Small intestine (tissue), 7 donors: ENCODE results near the gene PTGIS. TPM values are rescaled to one million over a fixed set of nuclear protein-coding genes. Genes with fewer than 3 reads are reported as not detected.

ENCODE experiments used
- DNase-seq, 2 donors: peaks; one replicate each; pipeline versions ENCODE4 v3.0.0 to v3.0.0-alpha.2; 2013
- FAIRE-seq: peaks from 2 replicates; lab custom pipeline; 2012; peaks lifted over from hg19 to GRCh38; lab: Jason Lieb, UNC
- H3K27ac ChIP-seq, 3 donors: one replicate each; pipeline ENCODE4 v1.5.1; 2013; ENCODE audit warnings: low read length in 2 of 3, mild to moderate bottlenecking in 2 of 3, control low read depth in 1 of 3, inconsistent platforms in 1 of 3, low read depth in 1 of 3, moderate library complexity in 1 of 3
- H3K27me3 ChIP-seq, 3 donors: one replicate each; pipeline ENCODE4 v1.6.1; 2013; ENCODE audit warnings: low read length in 3 of 3, inconsistent platforms in 1 of 3; ENCODE audit not compliant: control insufficient read depth in 3 of 3, insufficient read depth in 3 of 3
- H3K36me3 ChIP-seq, 3 donors: one replicate each; pipeline ENCODE4 v1.6.1; 2013; ENCODE audit warnings: low read length in 3 of 3, inconsistent platforms in 1 of 3, low read depth in 1 of 3, mild to moderate bottlenecking in 1 of 3, moderate library complexity in 1 of 3; ENCODE audit not compliant: control insufficient read depth in 3 of 3, insufficient read depth in 2 of 3
- H3K4me1 ChIP-seq, 3 donors: one replicate each; pipeline ENCODE4 v1.6.1; 2013; ENCODE audit warnings: low read length in 2 of 3, inconsistent platforms in 1 of 3, low read depth in 1 of 3, mild to moderate bottlenecking in 1 of 3, moderate library complexity in 1 of 3; ENCODE audit not compliant: control insufficient read depth in 3 of 3, insufficient read depth in 2 of 3
- H3K4me3 ChIP-seq, 3 donors: one replicate each; pipeline ENCODE4 v1.5.1; 2013; ENCODE audit warnings: low read length in 3 of 3, control low read depth in 1 of 3, inconsistent platforms in 1 of 3, low read depth in 1 of 3, mild to moderate bottlenecking in 1 of 3, moderate library complexity in 1 of 3
- H3K9me3 ChIP-seq, 2 donors: one replicate each; pipeline ENCODE4 v1.6.1; 2013; ENCODE audit warnings: low read depth in 1 of 2, low read length in 1 of 2; ENCODE audit not compliant: control insufficient read depth in 2 of 2, insufficient read depth in 1 of 2
- WGBS, 3 donors: extraction: QIAGEN DNeasy Blood & Tissue Kit; methylation state at CpG; one replicate each; pipeline ENCODE4 v1.1.7; 2013; 5-methylcytosine and 5-hydroxymethylcytosine counted together
- polyA plus RNA-seq, 4 donors: library from polyadenylated mRNA; stranded (reverse) in 3 of 4; unstranded in 1 of 4; fragments of 200-250 nt in 3 of 4; fragments of 120-200 nt in 1 of 4; gene quantifications; one replicate each; pipeline versions ENCODE4 v1.2.1 to v1.2.3, GENCODE V29; 2013
- donor health status: healthy with polysubstance abuse.
- donor health status: control.
- donor health status: control.
- donor health status: Bipolar disorder and iron deficiency.
- donor health status: healthy.

PTGIS gene
- polyA plus RNA-seq, 4 donors, result 0.22 to 15.1 (median 4.4) TPM

DNA sequence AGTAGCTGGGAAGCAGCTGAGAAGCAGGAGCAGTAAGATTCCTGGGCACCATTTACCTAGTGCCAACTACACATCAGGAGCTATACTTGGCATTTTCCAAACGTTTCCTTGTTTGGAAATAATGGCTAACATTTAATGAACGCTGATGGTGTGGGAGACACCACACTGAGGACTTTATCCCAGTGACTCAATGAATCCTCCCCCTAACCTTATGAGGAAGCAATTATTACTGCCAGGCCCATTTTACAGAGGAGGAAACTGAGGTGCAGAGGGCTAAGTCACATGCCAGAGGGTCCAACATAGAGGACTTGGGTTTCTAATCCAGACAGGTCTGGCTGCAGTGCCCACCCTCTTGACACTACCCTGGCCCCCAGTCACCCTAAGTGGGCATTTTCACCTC lies 6.1 kb downstream of the PTGIS start:
- H3K36me3 ChIP-seq, result peaks cover 0 to 19% (median 0%) of the 10 kb centered on the region in 3 donors
- H3K4me1 ChIP-seq, result peaks cover 0 to 10% (median 0%) of the 10 kb centered on the region in 3 donors
- peak in 1 of 2 donors; percentile 17 for DNase-seq
- no peak overlapping the region for H3K27ac ChIP-seq
- no peaks in the 10 kb centered on the region for H3K27me3 ChIP-seq
- WGBS, 3 donors, result 23 to 42% (median 40%) methylated on average over 2 of the region's 2 CpGs
- no peak overlapping the region for H3K4me3 ChIP-seq
- H3K9me3 ChIP-seq, result no peaks in the 10 kb centered on the region
- FAIRE-seq, result no peak

DNA sequence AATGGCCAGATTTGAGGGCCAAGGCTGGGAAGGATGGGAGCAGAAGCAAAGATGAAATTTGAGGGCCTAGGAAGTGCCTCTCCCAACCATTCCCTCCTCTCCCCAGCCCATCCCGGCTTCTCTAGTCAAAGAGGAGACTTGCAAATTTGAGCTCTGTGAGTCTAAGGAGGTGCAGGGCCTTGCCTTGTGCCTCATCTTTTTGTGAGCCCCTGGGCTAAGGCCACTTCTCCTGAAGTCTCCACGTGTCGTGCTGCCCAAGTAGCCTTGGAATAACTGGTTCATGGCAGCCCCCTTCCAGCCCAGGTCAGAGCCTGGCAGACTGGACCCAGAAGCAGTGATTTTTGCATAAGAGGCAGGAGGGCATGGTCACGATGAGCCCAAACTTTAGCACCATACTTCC lies 6.7 kb downstream of the PTGIS start:
- DNase-seq, result no peak
- peaks cover 0 to 10% (median 0%) of the 10 kb centered on the region in 3 donors for H3K4me1 ChIP-seq

DNA sequence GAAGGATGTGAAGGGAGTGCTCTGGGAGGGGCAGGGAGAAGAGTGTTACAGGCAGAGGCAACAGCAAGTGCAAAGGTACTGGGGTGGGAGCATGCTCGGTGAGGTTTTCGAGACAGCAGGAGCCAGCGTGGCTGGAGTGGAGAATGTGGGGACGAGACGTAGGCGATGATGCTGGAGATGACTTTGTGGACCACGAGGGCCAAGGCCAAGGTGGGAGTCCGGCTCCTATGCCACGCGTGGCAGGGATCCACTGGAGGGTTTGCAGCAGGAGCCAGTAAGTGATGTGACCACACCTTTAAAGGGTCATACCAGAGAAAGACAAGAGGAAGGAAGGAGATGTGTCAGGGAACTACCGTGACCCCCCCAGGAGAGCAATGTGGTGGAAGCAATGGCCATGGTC lies 7.3 kb downstream of the PTGIS start:
- WGBS, 3 donors, result 83 to 94% (median 85%) methylated on average over 11 of the region's 11 CpGs
- no peaks in the 10 kb centered on the region for H3K27me3 ChIP-seq
- H3K4me1 ChIP-seq, result peaks cover 0 to 10% (median 0%) of the 10 kb centered on the region in 3 donors
- H3K27ac ChIP-seq, result no peak overlapping the region
- no peak for DNase-seq
- no peaks in the 10 kb centered on the region for H3K9me3 ChIP-seq
- no peak for FAIRE-seq
- H3K4me3 ChIP-seq, result no peak overlapping the region
- H3K36me3 ChIP-seq, result peaks cover 0 to 19% (median 0%) of the 10 kb centered on the region in 3 donors

More for the DNA sequence above, 6.7 kb downstream of the PTGIS start:
- Histone ChIP-seq H3K27me3 (no peaks in the 10 kb centered on the region), H3K4me3 (no peak overlapping the region), H3K9me3 (no peaks in the 10 kb centered on the region), H3K27ac (no peak overlapping the region), H3K36me3 (peaks cover 0 to 19% (median 0%) of the 10 kb centered on the region in 3 donors)
- FAIRE-seq, result no peak
- 83 to 86% (median 85%) methylated on average over 4 of the region's 4 CpGs for WGBS, 3 donors

DNA sequence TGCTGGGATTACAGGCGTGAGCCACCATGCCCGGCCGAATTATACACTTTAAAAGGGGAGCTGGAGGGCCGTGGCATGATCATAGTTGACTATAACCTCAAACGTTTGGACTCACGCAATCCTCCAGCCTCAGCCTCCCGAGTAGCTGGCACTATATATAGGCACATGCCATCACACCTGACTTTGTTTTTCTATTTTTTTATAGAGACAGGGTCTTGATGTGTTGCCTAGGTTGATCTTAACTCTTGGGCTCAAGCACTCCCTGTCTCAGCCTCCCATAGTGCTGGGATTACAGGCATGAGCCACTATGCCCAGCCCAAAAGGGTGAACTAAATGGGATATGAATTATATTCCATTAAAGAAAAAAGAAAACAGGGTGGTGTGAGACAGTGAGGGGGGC lies 7.8 kb downstream of the PTGIS start:
- DNase-seq (no peak), FAIRE-seq (no peak)
- no peak overlapping the region for H3K27ac ChIP-seq
- H3K4me1 ChIP-seq, result peaks cover 0 to 10% (median 0%) of the 10 kb centered on the region in 3 donors
- WGBS, 3 donors, result 85 to 91% (median 91%) methylated on average over 7 of the region's 7 CpGs
- H3K9me3 ChIP-seq, result no peaks in the 10 kb centered on the region
- no peak overlapping the region for H3K4me3 ChIP-seq
- H3K27me3 ChIP-seq, result no peaks in the 10 kb centered on the region
- peaks cover 0 to 19% (median 0%) of the 10 kb centered on the region in 3 donors for H3K36me3 ChIP-seq

DNA sequence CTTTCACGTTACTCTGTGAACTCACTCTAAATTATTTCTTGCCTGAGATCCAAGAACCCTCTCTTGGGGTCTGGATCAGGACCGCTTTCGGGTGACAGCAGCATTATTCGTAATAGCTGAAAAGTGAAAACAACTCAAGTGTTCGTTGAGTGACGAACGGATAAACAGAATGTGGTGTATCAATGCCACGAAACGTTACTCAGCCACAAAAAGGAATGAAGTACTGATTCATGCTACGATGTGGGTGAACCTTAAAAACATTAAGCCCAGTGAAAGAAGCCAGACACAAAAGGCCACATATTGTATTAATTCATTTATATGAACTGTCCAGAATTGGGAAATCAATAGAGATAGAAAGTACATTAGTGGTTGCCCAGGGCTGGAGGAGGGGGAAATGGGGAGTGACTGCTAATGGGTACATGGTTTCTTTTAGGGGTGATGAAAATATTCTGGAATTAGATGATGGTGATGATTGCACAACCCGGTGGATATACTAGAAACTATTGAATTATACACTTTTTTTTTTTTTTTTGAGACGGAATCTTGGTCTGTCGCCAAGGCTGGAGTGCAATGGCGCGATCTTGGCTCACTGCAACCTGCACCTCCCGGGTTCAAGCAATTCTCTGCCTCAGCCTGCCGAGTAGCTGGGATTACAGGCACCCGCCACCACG lies 8.4 kb downstream of the PTGIS start:
- Histone ChIP-seq H3K36me3 (peaks cover 0 to 19% (median 0%) of the 10 kb centered on the region in 3 donors), H3K4me1 (peaks cover 0 to 10% (median 0%) of the 10 kb centered on the region in 3 donors), H3K27ac (no peak overlapping the region), H3K27me3 (no peaks in the 10 kb centered on the region), H3K4me3 (no peak overlapping the region), H3K9me3 (no peaks in the 10 kb centered on the region)
- FAIRE-seq, result no peak
- DNase-seq, result no peak
- WGBS, 3 donors, result 71 to 80% (median 76%) methylated on average over 19 of the region's 19 CpGs

DNA sequence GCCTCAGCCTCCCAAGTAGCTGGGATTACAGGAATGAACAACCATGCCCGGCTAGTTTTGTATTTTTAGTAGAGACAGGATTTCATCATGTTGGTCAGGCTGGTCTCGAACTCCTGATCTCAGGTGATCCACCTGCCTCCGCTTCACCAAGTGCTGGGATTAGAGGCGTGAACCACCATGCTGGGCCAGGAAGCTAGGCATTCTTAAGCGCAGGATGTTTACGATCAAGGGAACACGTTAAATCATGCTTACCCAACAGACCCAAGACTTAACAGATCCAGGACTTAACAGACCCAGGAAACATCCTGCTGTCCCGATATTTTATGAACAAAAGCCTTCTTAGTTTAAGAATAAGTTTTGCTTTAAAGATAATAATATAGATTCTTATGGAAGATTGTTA lies 9.1 kb downstream of the PTGIS start:
- Histone ChIP-seq H3K27ac (no peak overlapping the region), H3K27me3 (no peaks in the 10 kb centered on the region), H3K36me3 (peaks cover 0 to 19% (median 0%) of the 10 kb centered on the region in 3 donors), H3K9me3 (no peaks in the 10 kb centered on the region), H3K4me1 (peaks cover 0 to 10% (median 0%) of the 10 kb centered on the region in 3 donors), H3K4me3 (no peak overlapping the region)
- FAIRE-seq (no peak), DNase-seq (no peak)
- 63 to 71% (median 64%) methylated on average over 8 of the region's 8 CpGs for WGBS, 3 donors

DNA sequence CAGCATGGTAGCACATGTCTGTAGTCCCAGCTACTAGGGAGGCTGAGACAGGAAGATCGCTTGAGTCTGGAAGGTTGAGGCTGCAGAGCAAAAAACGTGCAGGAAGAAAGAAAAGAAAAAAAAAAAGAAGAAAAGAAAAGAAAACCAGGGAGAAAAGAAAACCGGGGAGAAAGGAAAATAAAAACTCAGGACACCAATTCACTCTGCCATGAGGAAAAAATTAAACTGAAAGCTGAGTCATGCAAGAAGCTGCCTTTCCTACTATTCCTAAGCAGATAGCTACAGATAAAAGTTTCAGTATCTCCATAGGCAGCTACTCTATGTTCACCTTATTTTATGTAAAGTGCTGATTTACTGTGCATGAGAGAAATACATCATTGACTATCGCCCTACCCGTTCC lies 10.5 kb downstream of the PTGIS start:
- H3K4me3 ChIP-seq, result no peak overlapping the region
- H3K36me3 ChIP-seq, result peaks cover 0 to 9% (median 0%) of the 10 kb centered on the region in 3 donors
- 68 to 76% (median 73%) methylated on average over 5 of the region's 5 CpGs for whole genome bisulfite sequencing, 3 donors
- FAIRE-seq (no peak), DNase-seq (no peak)
- H3K9me3 ChIP-seq, result no peaks in the 10 kb centered on the region
- no peaks in the 10 kb centered on the region for H3K27me3 ChIP-seq
- no peak overlapping the region for H3K27ac ChIP-seq
- peaks cover 0 to 11% (median 0%) of the 10 kb centered on the region in 3 donors for H3K4me1 ChIP-seq

DNA sequence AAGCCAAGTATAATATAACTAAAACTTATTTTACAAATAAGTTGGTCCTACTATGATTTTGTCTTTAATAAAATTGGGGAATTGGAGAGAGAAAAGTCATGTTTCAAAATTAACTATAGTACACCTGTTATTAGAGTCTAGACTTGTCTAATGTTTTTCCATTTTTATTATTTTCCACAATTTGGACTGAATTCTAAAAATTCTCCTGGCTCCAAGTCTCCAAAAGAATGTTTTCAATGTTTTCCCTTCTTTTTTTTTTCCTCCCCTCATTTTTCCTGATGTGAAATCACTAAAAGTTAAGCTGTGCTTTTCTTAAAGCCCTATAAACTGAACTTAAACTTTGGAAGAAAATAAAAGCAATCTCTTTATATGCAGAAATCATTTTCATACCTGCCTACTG lies 11.3 kb downstream of the PTGIS start:
- no peak overlapping the region for H3K27ac ChIP-seq
- DNase-seq, result no peak
- FAIRE-seq, result no peak
- peaks cover 0 to 11% (median 0%) of the 10 kb centered on the region in 3 donors for H3K4me1 ChIP-seq
- H3K27me3 ChIP-seq, result no peaks in the 10 kb centered on the region
- H3K36me3 ChIP-seq, result peaks cover 0 to 6% (median 0%) of the 10 kb centered on the region in 3 donors
- no peaks in the 10 kb centered on the region for H3K9me3 ChIP-seq
- no peak overlapping the region for H3K4me3 ChIP-seq
